Forelimb muscle (tissue), 1 donor: ENCODE data around the gene CDHR1. TPM values are rescaled to one million over a fixed set of nuclear protein-coding genes. Genes with fewer than 3 reads are reported as not detected.

Experiments
- DNase-seq: peaks from one replicate; pipeline ENCODE4 v3.0.0-alpha.2; 2013; ENCODE audit warnings: low read depth
- polyA plus RNA-seq: library from polyadenylated mRNA; unstranded; fragments of 120-200 nt; gene quantifications from one replicate; pipeline ENCODE4 v1.2.1, GENCODE V29; 2013; ENCODE audit not compliant: insufficient read length

The CDHR1 gene
- polyA plus RNA-seq, 1 donor = 0.96 TPM

DNA sequence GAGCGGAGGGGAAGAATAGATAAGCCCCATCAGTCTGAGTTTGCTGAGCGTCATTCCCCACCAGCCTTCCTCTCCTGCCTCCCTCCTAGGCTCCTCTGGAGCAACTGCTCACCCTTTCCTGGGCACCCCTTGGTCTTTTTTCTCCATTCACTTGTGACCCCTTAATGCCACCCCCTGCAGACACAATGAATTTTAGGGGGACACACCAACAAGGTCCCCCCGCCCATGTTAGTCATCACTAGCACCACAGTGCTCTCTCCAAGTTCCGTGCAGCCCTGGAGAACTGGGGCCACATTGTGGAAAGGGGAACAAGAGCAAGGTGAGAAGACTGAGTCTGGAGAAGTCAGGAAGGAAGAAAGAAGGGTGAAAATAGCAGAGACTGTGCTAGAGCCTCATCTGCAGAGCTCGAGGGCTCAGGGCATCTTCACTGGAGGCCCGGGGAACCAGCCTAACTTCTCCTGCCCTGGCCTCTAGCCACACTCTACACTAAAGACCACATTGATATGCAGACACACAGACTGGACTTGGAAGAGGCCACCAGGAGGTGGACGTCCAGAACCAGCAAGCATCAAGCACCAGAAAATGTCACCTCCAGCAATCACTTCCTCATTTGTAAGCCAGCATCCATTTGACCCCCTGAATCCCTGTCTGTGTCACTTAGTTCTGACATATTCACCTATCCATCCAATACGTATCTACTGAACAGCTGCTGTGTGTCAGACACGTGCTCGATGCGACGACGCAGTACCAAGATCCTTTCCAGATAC is 68.0 kb downstream of the CDHR1 start:
- DNase-seq = no peak

DNA sequence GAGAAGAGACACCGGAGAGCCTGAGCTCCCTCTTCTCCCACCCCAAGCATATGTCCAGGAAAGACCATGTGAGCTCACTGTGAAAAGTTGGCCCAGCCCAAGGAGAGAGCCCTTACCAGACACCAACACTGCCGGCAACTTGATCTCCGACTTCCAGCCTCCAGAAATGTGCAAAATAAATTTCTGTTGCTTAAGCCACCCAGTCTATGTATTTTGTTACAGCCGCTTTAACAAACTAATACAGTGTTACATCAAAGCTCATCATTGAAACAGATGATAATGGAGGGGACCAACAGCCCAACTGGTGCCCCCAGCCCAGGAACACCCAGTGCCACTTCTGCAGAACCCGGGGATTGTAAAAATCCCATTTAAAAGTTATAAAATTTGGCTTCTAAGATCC is 69.4 kb downstream of the CDHR1 start:
- DNase-seq = no peak

DNA sequence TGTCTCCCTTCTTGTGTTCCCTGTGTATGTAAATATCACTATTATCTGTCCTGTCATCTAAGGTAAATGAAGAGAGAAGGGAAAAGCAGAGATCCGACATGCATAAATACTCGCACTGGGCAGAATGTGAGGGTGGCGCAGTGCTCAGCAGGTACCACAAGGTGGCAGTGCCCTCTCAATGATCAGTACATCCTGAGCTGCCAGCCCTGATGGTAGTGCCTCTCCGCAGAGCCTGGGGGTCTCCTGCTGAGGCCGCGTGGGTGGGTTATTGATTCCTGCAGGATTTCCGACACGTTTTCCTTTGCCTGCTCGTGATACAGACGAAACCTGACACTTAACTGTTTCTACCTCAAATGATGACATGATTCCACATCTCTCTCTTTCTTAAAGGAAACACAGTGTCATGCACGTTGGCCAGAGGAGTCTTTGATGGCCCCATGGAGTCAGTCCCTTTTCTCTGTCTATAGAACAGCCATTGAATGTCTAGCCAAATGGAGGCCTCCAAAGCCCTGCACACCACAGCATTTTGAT is 70.3 kb downstream of the CDHR1 start:
- DNase-seq = peak; percentile 28

DNA sequence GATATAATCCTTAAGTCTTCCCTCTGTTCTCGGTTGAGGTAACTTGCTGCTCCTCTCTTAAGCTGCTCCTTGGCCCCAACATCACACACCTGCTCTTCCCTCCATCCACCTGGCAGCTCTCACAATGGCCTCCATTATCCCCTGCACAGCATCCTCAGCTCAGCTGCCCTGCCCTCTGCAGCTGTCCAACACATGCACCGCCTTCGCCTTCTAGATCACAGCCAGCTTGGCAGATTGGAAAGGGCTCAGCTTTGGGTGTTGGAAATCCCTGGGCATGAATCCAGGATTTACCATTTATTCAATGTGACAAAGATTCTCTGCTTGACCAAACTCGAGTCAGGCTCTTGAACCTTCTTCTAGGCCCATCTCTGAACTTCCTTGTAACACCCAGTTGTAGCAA is 71.1 kb downstream of the CDHR1 start:
- peak; percentile 14 for DNase-seq

DNA sequence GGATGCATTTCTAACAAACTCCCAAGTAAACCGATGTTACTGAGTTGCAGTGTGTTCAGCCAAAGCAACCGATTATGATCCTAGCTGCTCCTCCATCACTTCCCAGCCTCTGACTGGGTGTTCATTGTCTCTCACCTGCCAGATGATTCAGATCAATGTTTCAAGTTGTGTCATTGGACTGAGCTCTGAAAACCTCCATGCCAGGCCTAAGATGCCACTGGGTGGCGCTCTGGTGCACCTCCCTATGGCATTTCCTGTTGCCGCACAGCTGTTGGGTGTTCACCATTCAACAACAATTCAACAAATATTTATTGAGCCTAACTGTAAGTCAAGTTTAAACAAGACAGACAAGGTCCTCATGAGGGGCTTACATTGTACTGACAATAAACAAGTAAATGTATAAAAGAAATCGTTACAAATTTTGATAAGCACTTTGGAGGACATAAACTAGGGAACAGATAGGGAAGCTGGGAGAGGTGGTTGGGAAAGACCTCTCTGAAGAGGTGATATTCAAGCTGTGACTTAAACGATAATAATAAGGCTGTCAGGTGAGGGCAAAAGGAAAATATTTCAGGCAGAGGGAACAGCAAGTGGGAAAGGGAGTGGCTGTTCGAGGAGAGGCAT is 73.3 kb downstream of the CDHR1 start:
- DNase-seq = no peak

DNA sequence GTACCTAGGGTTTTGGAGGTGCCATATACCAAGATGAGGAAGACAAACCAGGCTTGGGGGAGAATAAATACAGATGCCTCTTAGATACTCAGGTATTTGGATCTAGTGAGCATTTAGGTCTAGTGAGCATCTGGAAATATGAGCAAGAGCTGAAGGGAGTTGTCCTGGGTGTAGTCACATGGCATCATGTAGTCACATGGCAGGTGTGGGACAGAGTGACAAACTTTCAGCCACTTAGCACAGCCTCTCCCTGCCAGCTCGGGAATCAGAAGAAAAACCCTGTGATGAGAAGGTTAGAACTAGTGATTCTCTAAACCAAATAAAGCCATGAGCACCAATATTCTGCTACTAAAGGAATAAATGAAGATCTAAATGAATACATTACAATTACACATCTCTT is 74.8 kb downstream of the CDHR1 start:
- no peak for DNase-seq

Other genes starting within 250 kb of the CDHR1 start
- 114 TPM for gene GHITM, start 55.0 kb upstream of the CDHR1 start, polyA plus RNA-seq
- gene GPR15LG, start 20.7 kb upstream of the CDHR1 start, polyA plus RNA-seq = not detected
- not detected for gene LRIT2, start 31.0 kb downstream of the CDHR1 start, polyA plus RNA-seq
- gene LRIT1, start 47.0 kb downstream of the CDHR1 start, polyA plus RNA-seq = not detected
- gene RGR, start 50.5 kb downstream of the CDHR1 start, polyA plus RNA-seq = 19.2 TPM
- 57.9 TPM for gene CCSER2, start 134.1 kb downstream of the CDHR1 start, polyA plus RNA-seq